Thyroid gland (tissue), 4 donors: Measurements from ENCODE around the gene CCR8.
"Not testable (repeated sequence)": the region's sequence is repeated elsewhere in the genome, so short reads cannot be mapped to it uniquely, and the experiment has no call there.

Experiments
- CTCF ChIP-seq, 6 experiments: fragments of 200-600 bp in 3 of 6; fragments of 450-650 bp in 3 of 6; sonication (generic) in 3 of 6; IDR thresholded peaks; one replicate each; pipeline ENCODE4 v1.5.1; 2016 to 2019; ENCODE audit warnings: antibody characterized with exemption in 6 of 6, mild to moderate bottlenecking in 2 of 6, inconsistent platforms in 1 of 6, moderate library complexity in 1 of 6
- POLR2A ChIP-seq, 2 donors: fragments of 450-650 bp; IDR thresholded peaks; one replicate each; pipeline ENCODE4 v1.6.1; 2017; ENCODE audit warnings: antibody characterized with exemption in 2 of 2, mild to moderate bottlenecking in 2 of 2, moderate library complexity in 1 of 2

GRCh38 chr3:39353168-39353927, 23.8 kb downstream of the CCR8 start:
- not testable (repeated sequence) for TF ChIP-seq CTCF, POLR2A (IDR thresholded peaks at IDR 0.05)
